Measurements from ENCODE around the gene NHEJ1. TPM values are rescaled to one million over a fixed set of nuclear protein-coding genes. Genes with fewer than 3 reads are reported as not detected.

NHEJ1 gene
- total and polyA plus RNA-seq, 2 of the 13 experiments (the other 11 are each of a cell fraction or from before 2014, with no cell fraction given): 30.0 to 30.7 TPM

DNA sequence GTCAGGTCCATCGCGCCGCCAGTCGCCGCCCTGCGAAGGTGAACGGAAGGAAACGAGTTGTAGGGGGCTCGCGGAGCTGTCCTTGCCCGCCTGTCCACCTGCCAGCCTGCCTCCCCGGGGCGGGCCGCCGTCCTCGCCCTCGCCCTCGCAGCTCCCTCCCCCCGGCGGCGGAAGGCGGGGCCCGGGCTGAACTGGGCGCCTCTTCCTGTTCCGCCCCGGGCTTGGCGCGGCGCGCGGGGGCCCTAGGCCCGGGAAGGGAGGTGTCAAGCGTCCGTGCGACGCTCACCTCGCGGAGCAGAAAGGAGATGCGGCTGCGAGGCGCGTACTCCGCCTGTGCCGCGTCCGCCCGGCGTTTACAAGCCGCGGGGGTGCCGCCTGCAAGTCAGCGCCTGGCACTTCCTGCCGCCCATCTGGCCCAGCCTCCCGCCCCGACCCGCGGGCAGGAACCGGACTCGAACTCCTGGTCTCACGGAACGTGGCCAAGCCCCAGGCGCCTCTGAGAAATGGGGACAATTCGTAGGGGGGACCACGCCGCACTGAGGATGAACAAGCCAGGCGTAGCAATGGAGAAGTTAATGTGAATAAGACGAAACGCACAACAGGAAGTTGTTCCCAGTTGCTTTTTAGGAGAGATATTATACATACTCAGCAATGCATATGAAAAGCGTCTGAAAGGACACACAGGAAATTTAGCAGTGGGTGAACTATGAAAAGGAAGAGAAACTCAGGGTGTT lies 16.4 kb upstream of the NHEJ1 start, which contains the start of gene CNPPD1 (continued):
- TF ChIP-seq PLSCR1 (CRISPR knock-in tag; IDR thresholded peaks at IDR 0.05; ENCODE audit: borderline replicate concordance): 0 out of 2 replicates have a peak, but pooled peaks have one; percentile 45
- peak; percentile 99 for TF ChIP-seq ZMAT3 (CRISPR knock-in tag; conservative IDR thresholded peaks at IDR 0.05)
- no peak; the same call in 1 of the 2 replicates for TF ChIP-seq IRX3 (CRISPR knock-in tag; IDR thresholded peaks at IDR 0.05; ENCODE audit: borderline replicate concordance, low read depth)
- no peak for TF ChIP-seq ZIK1 (CRISPR knock-in tag; IDR thresholded peaks at IDR 0.05; ENCODE audit: borderline replicate concordance, low read depth)
- no peak for TF ChIP-seq SSRP1 (CRISPR knock-in tag; IDR thresholded peaks at IDR 0.05)
- TF ChIP-seq ZNF570 (CRISPR knock-in tag; IDR thresholded peaks at IDR 0.05; ENCODE audit: borderline replicate concordance): peak; percentile 93; the same call in 1 of the 2 replicates
- peak; percentile 99 for TF ChIP-seq NFKB2 (CRISPR knock-in tag; IDR thresholded peaks at IDR 0.05; ENCODE audit: borderline replicate concordance)
- peak; percentile 85; the same call in 1 of the 2 replicates for TF ChIP-seq IRF2 (CRISPR knock-in tag; IDR thresholded peaks at IDR 0.05)
- peak; percentile 69 for TF ChIP-seq TAF1 (CRISPR knock-in tag; IDR thresholded peaks at IDR 0.05)
- peak; percentile 56; the same call in 1 of the 2 replicates for TF ChIP-seq ZNF768 (CRISPR knock-in tag; IDR thresholded peaks at IDR 0.05)
- peak; percentile 96 for TF ChIP-seq ZNF749 (CRISPR knock-in tag; IDR thresholded peaks at IDR 0.05; ENCODE audit: borderline replicate concordance)
- no peak for TF ChIP-seq RFX1 (IDR thresholded peaks at IDR 0.05)
- TF ChIP-seq KMT2A (CRISPR knock-in tag; IDR thresholded peaks at IDR 0.05): peak; percentile 79
- TF ChIP-seq SUZ12 (IDR thresholded peaks at IDR 0.05; ENCODE audit: low read depth, low read length): no peak
- peak; percentile 93 for TF ChIP-seq SP5 (CRISPR knock-in tag; IDR thresholded peaks at IDR 0.05; ENCODE audit: borderline replicate concordance, low read depth)
- peak; percentile 99 for TF ChIP-seq IRF9 (CRISPR knock-in tag; IDR thresholded peaks at IDR 0.05; ENCODE audit: borderline replicate concordance)
- no peak for TF ChIP-seq ZNF10 (CRISPR knock-in tag; IDR thresholded peaks at IDR 0.05; ENCODE audit: borderline replicate concordance, low read depth)
- TF ChIP-seq ZNF225 (CRISPR knock-in tag; IDR thresholded peaks at IDR 0.05): peak; percentile 73
- peak; percentile 89 for TF ChIP-seq ETV5 (CRISPR knock-in tag; IDR thresholded peaks at IDR 0.05; ENCODE audit: borderline replicate concordance)
- no peak for TF ChIP-seq ARID2 (CRISPR knock-in tag; IDR thresholded peaks at IDR 0.05; ENCODE audit: borderline replicate concordance)
- no peak for TF ChIP-seq NFE2 (CRISPR knock-in tag; IDR thresholded peaks at IDR 0.05)
- TF ChIP-seq KDM4B (CRISPR knock-in tag; IDR thresholded peaks at IDR 0.05): peak; percentile 72; the same call in 1 of the 2 replicates
- peak; percentile 96 for TF ChIP-seq ZBTB43 (CRISPR knock-in tag; conservative IDR thresholded peaks at IDR 0.05)
- TF ChIP-seq ZNF160 (CRISPR knock-in tag; IDR thresholded peaks at IDR 0.05): no peak; the same call in 1 of the 2 replicates
- TF ChIP-seq CSRNP1 (CRISPR knock-in tag; IDR thresholded peaks at IDR 0.05): peak; percentile 81; the same call in 1 of the 2 replicates
- TF ChIP-seq ZNF20 (CRISPR knock-in tag; IDR thresholded peaks at IDR 0.05): no peak
- no peak; the same call in 1 of the 2 replicates for TF ChIP-seq ZFP41 (CRISPR knock-in tag; IDR thresholded peaks at IDR 0.05; ENCODE audit: borderline replicate concordance)

All from HepG2 (cell line).